ENCODE measurements around the gene TAF10.

Gene TAF10

DNA sequence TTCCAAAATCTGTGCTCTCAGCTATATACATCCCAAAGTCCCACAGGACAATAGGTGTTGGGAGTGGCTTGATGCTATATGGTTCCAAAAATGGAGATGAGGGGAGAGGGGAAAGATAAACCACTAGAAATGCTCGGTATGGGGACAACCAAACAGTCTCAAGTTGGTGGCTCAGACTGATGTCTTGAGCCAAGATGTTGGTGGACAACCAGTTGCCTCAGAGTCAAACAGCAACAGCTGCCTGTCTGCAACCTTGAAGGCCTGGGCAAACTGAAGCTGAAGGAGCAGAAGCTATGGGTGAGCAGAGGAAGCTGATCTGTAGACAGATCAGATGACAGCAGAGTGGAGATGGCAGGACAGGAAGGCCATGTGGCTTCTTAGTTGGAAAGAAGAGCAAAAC, 12.6 kb downstream of the TAF10 start:
- DNase-seq (ENCODE audit: low read depth, low spot score), result no peak
- in situ Hi-C loops (cut with HindIII; ENCODE audit: low sequenced_read_pairs), result no loop called here
- TF ChIP-seq, protein P1, sequence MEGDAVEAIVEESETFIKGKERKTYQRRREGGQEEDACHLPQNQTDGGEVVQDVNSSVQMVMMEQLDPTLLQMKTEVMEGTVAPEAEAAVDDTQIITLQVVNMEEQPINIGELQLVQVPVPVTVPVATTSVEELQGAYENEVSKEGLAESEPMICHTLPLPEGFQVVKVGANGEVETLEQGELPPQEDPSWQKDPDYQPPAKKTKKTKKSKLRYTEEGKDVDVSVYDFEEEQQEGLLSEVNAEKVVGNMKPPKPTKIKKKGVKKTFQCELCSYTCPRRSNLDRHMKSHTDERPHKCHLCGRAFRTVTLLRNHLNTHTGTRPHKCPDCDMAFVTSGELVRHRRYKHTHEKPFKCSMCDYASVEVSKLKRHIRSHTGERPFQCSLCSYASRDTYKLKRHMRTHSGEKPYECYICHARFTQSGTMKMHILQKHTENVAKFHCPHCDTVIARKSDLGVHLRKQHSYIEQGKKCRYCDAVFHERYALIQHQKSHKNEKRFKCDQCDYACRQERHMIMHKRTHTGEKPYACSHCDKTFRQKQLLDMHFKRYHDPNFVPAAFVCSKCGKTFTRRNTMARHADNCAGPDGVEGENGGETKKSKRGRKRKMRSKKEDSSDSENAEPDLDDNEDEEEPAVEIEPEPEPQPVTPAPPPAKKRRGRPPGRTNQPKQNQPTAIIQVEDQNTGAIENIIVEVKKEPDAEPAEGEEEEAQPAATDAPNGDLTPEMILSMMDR (IDR thresholded peaks at IDR 0.05; ENCODE audit: low read depth, low read length), result no peak
- no peak overlapping the region for H3K4me3 ChIP-seq (ENCODE audit: low read depth, low read length)

DNA sequence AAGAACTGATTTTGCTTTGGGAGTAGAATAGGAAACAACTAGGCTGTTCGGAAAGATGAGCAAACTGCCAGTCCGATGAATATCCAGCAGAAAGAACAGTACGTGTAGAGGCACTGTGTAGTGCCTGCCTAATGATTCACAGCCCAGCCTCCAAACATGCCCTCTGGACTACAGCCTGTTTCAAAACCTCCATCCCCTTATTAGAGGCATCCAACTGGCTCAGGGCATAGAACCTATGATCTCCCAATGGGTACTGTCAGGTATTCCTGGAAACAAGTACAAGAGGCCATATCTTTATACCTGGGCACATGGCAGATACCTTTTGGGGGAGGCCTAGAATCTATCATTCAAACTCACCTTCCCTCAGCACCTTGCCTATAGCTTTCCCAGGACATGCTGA, 13.5 kb downstream of the TAF10 start:
- H3K4me3 ChIP-seq (ENCODE audit: low read depth, low read length), result no peak overlapping the region
- in situ Hi-C loops (cut with HindIII; ENCODE audit: low sequenced_read_pairs), result no loop called here
- TF ChIP-seq, protein P1 (IDR thresholded peaks at IDR 0.05; ENCODE audit: low read depth, low read length), result no peak
- DNase-seq (ENCODE audit: low read depth, low spot score), result no peak

DNA sequence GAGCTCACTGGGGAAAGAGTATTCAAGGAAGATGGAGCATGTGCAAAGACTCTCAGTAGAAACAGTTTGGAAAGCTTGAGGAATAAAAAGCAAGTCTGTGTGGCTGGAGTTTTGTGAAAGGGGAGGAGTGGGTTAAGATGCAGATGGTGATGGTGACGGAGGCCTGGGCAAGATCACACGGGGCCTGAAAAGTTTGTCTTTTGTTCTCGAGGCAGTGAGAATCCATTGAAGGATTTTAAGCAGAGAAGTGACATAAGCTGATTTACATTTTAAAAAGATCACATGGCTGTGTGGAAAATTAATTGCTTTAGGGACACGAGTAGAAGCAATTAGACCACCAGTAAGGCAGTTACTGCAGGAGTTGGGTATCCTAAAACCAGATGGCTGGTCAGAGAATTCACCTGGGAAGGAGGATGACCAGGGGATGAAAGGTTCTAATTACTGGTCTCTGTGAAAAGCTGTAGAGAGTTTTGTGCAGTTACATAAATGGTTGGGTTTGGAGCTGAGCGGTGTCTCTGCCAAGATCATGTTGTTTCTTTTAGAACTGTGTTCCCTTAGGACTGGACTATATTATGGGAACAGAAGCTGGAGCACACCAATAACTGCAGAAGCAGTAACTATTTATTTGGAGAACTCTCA, 15.7 kb downstream of the TAF10 start:
- no peak overlapping the region for H3K4me3 ChIP-seq (ENCODE audit: low read depth, low read length)

GRCh38 chr11:6594142-6594768, 17.8 kb downstream of the TAF10 start:
- in situ Hi-C loops (cut with HindIII; ENCODE audit: low sequenced_read_pairs), result no loop called here
- no peak overlapping the region for H3K4me3 ChIP-seq (ENCODE audit: low read depth, low read length)

More for the DNA sequence above, 15.7 kb downstream of the TAF10 start:
- DNase-seq (ENCODE audit: low read depth, low spot score), result no peak
- TF ChIP-seq, protein P1 (IDR thresholded peaks at IDR 0.05; ENCODE audit: low read depth, low read length), result no peak
- in situ Hi-C loops (cut with HindIII; ENCODE audit: low sequenced_read_pairs), result no loop called here

DNA sequence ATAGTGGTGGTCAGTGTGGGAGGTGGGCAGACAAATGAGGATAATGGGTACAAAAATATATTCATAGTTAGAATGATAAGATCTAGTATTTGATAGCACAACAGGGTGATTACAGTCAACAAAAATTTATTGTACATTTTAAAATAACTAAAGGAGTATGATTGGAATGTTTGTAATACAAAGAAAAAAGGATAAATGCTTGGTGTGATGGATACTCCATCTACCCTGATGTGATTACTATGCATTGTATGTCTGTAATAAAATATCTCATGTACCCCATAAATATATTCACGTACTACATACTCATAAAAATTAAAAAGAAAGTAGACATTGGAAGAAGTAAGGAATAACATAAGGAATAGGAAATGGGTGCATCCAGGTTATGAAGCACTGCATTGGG, 24.0 kb downstream of the TAF10 start:
- H3K4me3 ChIP-seq (ENCODE audit: low read depth, low read length), result no peak overlapping the region
- TF ChIP-seq, protein P1 (IDR thresholded peaks at IDR 0.05; ENCODE audit: low read depth, low read length), result no peak
- in situ Hi-C loops (cut with HindIII; ENCODE audit: low sequenced_read_pairs), result no loop called here
- no peak for DNase-seq (ENCODE audit: low read depth, low spot score)

More at GRCh38 chr11:6594142-6594768, 17.8 kb downstream of the TAF10 start:
- TF ChIP-seq, protein P1 (IDR thresholded peaks at IDR 0.05; ENCODE audit: low read depth, low read length), result no peak
- no peak for DNase-seq (ENCODE audit: low read depth, low spot score)

DNA sequence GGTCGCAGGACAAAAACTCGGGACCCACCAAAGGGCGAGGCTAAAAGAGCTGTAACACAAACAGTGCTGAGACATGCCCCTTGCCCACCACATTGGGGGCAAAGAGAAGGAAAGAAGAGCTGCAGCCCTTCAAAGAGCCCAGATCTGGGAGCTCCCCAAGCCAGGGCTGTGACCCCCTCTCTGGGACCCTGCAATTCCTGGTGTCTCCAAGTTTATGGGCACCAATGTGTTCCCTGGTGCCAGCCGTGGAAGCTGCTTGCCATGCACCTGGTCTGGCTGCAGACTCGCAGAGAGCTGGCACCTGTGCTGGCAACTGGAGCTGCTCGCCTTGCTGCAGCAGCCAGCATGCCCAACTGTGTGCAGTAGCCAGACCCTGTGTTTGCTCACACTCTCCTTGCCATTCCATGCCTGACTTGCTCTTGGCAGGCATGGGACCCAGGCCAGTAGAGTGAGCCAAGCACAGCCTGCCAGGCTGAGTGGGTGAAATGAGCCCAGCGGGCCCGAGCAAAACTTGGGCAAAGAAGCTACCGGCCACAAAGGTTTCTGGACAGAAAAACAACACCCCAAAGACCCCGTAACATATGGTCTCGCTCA, 24.6 kb downstream of the TAF10 start:
- H3K4me3 ChIP-seq (ENCODE audit: low read depth, low read length), result no peak overlapping the region
- no peak for DNase-seq (ENCODE audit: low read depth, low spot score)
- TF ChIP-seq, protein P1 (IDR thresholded peaks at IDR 0.05; ENCODE audit: low read depth, low read length), result no peak
- in situ Hi-C loops (cut with HindIII; ENCODE audit: low sequenced_read_pairs), result no loop called here

All from astrocyte of the spinal cord (primary cell).